ENCODE data around the gene SUGCT.
"Not testable (repeated sequence)": the region's sequence is repeated elsewhere in the genome, so short reads cannot be mapped to it uniquely, and the experiment has no call there.

SUGCT gene

GRCh38 chr7:40186586-40186985 lies 51.8 kb downstream of the SUGCT start:
- intact Hi-C loops (cut with DNase I): no loop called here

GRCh38 chr7:40192036-40192435 lies 57.2 kb downstream of the SUGCT start:
- intact Hi-C loops (cut with DNase I): no loop called here
- no peak for DNase-seq

More at GRCh38 chr7:40186586-40186985, 51.8 kb downstream of the SUGCT start:
- no peak for DNase-seq

GRCh38 chr7:40194745-40195144 lies 59.9 kb downstream of the SUGCT start:
- intact Hi-C loops (cut with DNase I): no loop called here
- DNase-seq: no peak

GRCh38 chr7:40197527-40197926 lies 62.7 kb downstream of the SUGCT start:
- intact Hi-C loops (cut with DNase I): no loop called here
- no peak for DNase-seq

- intact Hi-C loops (cut with DNase I): no loop called here
- DNase-seq: no peak
Observed at GRCh38 chr7:40199076-40199802, 64.4 kb downstream of the SUGCT start.

GRCh38 chr7:40200791-40201190 lies 66.0 kb downstream of the SUGCT start:
- intact Hi-C loops (cut with DNase I): no loop called here
- no peak for DNase-seq

- intact Hi-C loops (cut with DNase I): no loop called here
Observed at GRCh38 chr7:40202851-40203250, 68.0 kb downstream of the SUGCT start.

GRCh38 chr7:40204581-40204980 lies 69.8 kb downstream of the SUGCT start:
- intact Hi-C loops (cut with DNase I): no loop called here
- DNase-seq: no peak

More at GRCh38 chr7:40202851-40203250, 68.0 kb downstream of the SUGCT start:
- no peak for DNase-seq

GRCh38 chr7:40205992-40206391 lies 71.2 kb downstream of the SUGCT start:
- intact Hi-C loops (cut with DNase I): no loop called here
- no peak for DNase-seq

- DNase-seq: no peak
- intact Hi-C loops (cut with DNase I): no loop called here
Observed at GRCh38 chr7:40211276-40212003, 76.6 kb downstream of the SUGCT start.

- no peak for DNase-seq
- intact Hi-C loops (cut with DNase I): no loop called here
Observed at GRCh38 chr7:40213291-40213690, 78.5 kb downstream of the SUGCT start.

GRCh38 chr7:40213856-40214255 lies 79.1 kb downstream of the SUGCT start:
- intact Hi-C loops (cut with DNase I): no loop called here

GRCh38 chr7:40218612-40219011 lies 83.8 kb downstream of the SUGCT start:
- intact Hi-C loops (cut with DNase I); DNase-seq: not testable (repeated sequence)

More at GRCh38 chr7:40213856-40214255, 79.1 kb downstream of the SUGCT start:
- no peak for DNase-seq

- intact Hi-C loops (cut with DNase I): no loop called here
- DNase-seq: no peak
Observed at GRCh38 chr7:40219917-40220316, 85.1 kb downstream of the SUGCT start.

GRCh38 chr7:40220421-40220911 lies 85.7 kb downstream of the SUGCT start:
- DNase-seq: no peak
- intact Hi-C loops (cut with DNase I): no loop called here

- intact Hi-C loops (cut with DNase I): no loop called here
Observed at GRCh38 chr7:40221836-40222235, 87.0 kb downstream of the SUGCT start.

GRCh38 chr7:40223451-40224127 lies 88.8 kb downstream of the SUGCT start:
- DNase-seq: no peak
- intact Hi-C loops (cut with DNase I): no loop called here

More at GRCh38 chr7:40221836-40222235, 87.0 kb downstream of the SUGCT start:
- DNase-seq: peak in 1 of 42 donors; percentile 2

- intact Hi-C loops (cut with DNase I): no loop called here
- DNase-seq: no peak
Observed at GRCh38 chr7:40230101-40230500, 95.3 kb downstream of the SUGCT start.

- intact Hi-C loops (cut with DNase I): no loop called here
- no peak for DNase-seq
Observed at GRCh38 chr7:40231796-40232195, 97.0 kb downstream of the SUGCT start.
